ENCODE measurements around the gene SETBP1. TPM values are rescaled to one million over a fixed set of nuclear protein-coding genes. Genes with fewer than 3 reads are reported as not detected.

SETBP1 gene
- total RNA-seq, 2 experiments from 2014 or later, result 25.2 to 30.3 TPM

DNA sequence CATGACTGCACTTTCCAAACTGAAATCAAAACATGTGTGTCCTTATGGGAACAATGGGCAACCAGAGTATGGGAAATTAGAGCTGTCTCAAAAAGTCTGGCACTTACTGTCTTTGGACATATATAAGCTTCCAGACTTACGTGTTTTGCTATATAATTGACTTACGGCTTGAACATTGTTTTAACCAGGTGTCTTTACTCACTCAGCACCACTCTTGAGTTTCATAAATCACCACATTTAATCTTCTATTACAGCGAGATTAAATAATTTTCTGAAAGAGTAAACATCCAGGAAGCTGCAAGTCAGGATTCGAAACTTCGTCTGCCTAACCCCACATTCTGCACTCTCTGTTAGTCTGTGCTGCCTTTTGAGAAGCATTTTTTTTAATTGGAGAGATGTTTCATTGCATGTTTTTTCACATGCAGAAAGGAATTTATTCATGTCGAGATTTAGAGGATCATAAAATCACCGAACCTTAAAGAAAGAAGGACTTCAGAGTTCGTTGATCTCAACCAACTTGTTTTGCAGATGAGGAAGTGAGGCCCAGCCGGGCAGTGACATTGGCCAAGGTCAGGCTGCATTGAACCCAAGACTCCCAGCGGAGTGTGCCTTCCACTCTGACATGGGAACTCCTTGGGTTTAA, 137.3 kb downstream of the SETBP1 start:
- H3K4me3 Mint-ChIP-seq, result no peak overlapping the region
- DNase-seq (no peak), ATAC-seq (no peak)
- peaks cover 18% of the 10 kb centered on the region for H3K4me1 Mint-ChIP-seq
- no peaks in the 10 kb centered on the region for H3K9me3 Mint-ChIP-seq (ENCODE audit: low read depth)
- CTCF ChIA-PET, result no interaction called here
- no peak overlapping the region for H3K27ac Mint-ChIP-seq
- no peaks in the 10 kb centered on the region for H3K27me3 Mint-ChIP-seq
- H3K36me3 Mint-ChIP-seq, result peaks cover 6% of the 10 kb centered on the region

DNA sequence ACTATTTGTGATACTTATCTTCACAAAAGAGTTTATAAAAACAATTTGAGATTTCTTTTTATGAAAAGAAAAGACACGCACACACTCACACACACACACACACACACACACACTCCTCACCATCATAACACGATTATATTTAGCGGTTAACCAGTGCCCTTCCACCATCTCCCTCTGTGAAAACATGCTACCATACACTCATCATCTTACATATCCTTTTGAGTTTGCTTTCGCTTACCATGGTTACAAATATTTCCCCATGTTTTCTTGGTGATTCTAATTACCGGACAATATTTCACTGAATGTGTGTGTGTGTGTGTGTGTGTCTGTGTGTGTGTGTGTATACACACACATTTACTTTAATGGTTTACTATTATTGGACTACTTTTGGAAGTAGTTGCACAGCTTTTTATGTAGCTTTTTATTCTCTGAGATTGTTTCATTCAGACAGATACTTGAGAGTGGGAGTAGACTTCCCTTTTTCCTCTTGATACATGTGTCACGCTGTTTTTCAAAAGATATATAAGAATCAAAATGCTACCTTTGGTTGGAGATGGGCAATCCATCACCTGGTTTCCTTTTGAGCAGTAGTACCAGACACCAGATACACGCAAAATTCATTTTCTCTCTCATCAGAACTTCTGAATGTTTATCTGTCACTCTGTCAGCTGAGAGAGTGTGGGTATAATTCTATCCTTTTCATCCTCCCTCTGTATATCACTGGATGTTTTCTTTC, 138.1 kb downstream of the SETBP1 start:
- no peak overlapping the region for H3K4me3 Mint-ChIP-seq
- H3K27ac Mint-ChIP-seq, result no peak overlapping the region
- H3K4me1 Mint-ChIP-seq, result peaks cover 24% of the 10 kb centered on the region
- peaks cover 6% of the 10 kb centered on the region for H3K36me3 Mint-ChIP-seq
- CTCF ChIA-PET, result no interaction called here
- ATAC-seq, result no peak
- no peaks in the 10 kb centered on the region for H3K9me3 Mint-ChIP-seq (ENCODE audit: low read depth)
- H3K27me3 Mint-ChIP-seq, result no peaks in the 10 kb centered on the region
- DNase-seq, result no peak

DNA sequence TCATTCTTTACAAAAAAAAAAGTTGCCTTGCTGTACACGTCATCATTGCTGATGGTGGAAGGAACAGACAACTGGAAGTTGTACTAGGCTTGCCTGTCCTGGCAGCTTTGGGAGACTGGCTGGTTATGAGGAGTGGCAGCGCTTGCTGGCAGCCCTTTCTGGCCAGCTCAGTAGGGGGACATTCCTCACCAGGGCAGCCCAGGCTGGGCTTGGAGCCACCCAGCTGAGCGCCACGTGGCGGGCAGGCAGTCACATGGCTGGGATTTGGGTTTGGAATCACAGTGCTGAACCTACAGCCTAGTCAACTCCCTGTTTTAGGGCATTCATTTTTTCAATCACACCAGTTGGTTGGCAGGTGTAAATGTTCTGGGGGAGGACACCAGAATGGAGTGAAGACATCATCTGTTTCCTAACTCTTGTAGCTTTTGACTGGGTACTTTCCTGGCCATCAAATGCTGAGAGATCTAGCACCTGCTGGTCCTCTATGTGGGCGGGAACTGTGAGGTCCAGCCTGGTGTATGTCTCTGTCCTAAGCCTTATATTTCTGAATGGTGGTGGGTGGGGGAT, 139.3 kb downstream of the SETBP1 start:
- Mint-ChIP-seq H3K9me3 (ENCODE audit: low read depth) (no peaks in the 10 kb centered on the region), H3K4me1 (peaks cover 28% of the 10 kb centered on the region), H3K27me3 (no peaks in the 10 kb centered on the region), H3K27ac (no peak overlapping the region), H3K4me3 (no peak overlapping the region), H3K36me3 (peaks cover 6% of the 10 kb centered on the region)
- CTCF ChIA-PET, result interaction anchor here (0.6 kb wide), 1 partner anchor 1280 kb away, joined by 4 read pairs; no protein-coding TSS in a partner anchor
- DNase-seq, result no peak
- no peak for ATAC-seq

DNA sequence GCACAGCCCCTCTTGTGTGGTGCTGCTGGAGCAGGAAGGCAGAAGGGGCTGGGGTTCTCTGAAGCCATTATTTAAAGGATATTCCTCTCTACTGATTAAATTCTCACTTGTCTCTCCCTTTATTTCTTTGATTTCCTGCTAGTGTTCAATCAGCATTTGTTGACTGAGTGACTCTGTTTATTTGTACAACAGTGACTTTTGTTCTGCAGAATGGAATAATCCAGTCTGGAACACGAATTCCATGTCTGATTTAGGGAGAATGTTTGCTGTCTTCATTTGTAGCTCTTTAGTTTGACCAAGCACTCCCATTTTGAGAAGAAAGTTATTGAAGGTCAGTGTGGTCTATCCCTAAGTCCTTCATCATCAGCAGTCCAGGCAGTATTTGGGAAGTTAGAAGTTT, 141.2 kb downstream of the SETBP1 start:
- DNase-seq, result no peak
- no peaks in the 10 kb centered on the region for H3K27me3 Mint-ChIP-seq
- H3K27ac Mint-ChIP-seq, result no peak overlapping the region
- H3K4me1 Mint-ChIP-seq, result peaks cover 28% of the 10 kb centered on the region
- no peaks in the 10 kb centered on the region for H3K9me3 Mint-ChIP-seq (ENCODE audit: low read depth)
- CTCF ChIA-PET, result interaction anchor here (1.3 kb wide), 1 partner anchor 8 kb away, joined by 3 read pairs; no protein-coding TSS in a partner anchor
- ATAC-seq, result no peak
- H3K4me3 Mint-ChIP-seq, result no peak overlapping the region
- H3K36me3 Mint-ChIP-seq, result peaks cover 8% of the 10 kb centered on the region

DNA sequence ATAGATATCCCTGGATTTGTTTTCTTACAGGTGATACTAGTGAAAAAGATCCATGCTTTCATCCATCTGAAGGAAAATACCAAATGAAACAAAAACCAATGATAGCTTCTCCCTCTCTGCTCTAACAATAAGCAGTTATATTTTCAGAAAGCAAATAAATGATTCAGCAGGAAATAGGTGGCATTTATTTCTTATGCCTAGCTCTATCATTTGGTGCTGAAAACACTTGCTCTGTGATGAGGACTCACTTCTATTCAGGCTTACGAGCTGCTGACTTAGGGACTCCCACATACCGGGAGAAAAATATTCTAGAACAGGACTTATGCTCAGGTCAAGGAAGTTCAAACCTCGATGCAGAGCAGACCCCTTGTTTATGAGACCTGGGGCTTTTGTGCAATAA, 142.6 kb downstream of the SETBP1 start:
- H3K27me3 Mint-ChIP-seq, result no peaks in the 10 kb centered on the region
- CTCF ChIA-PET, result interaction anchor here (1.1 kb wide), 1 partner anchor 17 kb away, joined by 4 read pairs; no protein-coding TSS in a partner anchor
- H3K4me1 Mint-ChIP-seq, result peaks cover 25% of the 10 kb centered on the region
- no peak overlapping the region for H3K4me3 Mint-ChIP-seq
- ATAC-seq, result no peak
- no peaks in the 10 kb centered on the region for H3K9me3 Mint-ChIP-seq (ENCODE audit: low read depth)
- DNase-seq, result no peak
- H3K27ac Mint-ChIP-seq, result no peak overlapping the region
- H3K36me3 Mint-ChIP-seq, result peaks cover 10% of the 10 kb centered on the region

DNA sequence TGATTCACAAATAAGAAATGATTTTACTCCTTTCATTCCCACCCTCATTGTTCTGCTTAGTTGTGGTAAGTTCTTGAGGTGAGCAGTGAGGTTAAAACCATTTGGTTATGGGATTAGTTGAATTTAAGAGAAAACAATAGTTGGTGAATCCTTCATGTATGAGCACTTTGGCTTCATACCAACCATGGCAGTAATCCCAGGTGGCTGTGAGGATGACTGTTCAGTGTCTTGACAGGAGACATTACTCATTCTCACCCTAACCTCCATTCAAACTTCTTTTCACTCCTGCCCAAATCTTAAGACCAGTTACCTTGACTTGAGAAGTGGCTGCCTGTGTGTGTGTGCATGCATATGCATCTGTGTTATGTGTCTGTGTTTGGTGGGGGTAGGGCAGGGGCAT, 143.1 kb downstream of the SETBP1 start:
- CTCF ChIA-PET, result interaction anchor here (1.1 kb wide), 1 partner anchor 18 kb away, joined by 4 read pairs; no protein-coding TSS in a partner anchor
- peaks cover 20% of the 10 kb centered on the region for H3K4me1 Mint-ChIP-seq
- ATAC-seq (peak; percentile 58), DNase-seq (no peak)
- H3K27me3 Mint-ChIP-seq, result no peaks in the 10 kb centered on the region
- no peaks in the 10 kb centered on the region for H3K9me3 Mint-ChIP-seq (ENCODE audit: low read depth)
- H3K36me3 Mint-ChIP-seq, result peaks cover 7% of the 10 kb centered on the region
- no peak overlapping the region for H3K4me3 Mint-ChIP-seq
- no peak overlapping the region for H3K27ac Mint-ChIP-seq

DNA sequence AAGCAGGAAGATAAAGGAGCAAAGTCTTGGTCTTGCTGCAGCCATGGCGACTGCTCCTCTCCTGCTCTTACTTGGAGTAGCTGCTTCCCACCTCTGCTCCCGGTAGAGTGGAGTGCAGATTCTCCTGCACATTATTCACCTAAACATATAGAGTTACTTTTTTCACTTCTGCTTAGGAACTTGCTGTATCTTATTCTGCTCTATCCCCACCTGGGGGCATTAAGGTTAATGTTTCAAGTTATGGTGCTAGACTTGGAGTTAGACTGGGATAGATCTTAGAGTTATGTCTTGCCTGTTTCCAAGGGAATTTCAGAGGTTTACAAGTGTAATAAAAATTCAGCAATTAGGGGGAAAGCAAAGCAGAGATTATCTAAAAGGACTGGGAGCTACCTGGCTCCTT, 144.2 kb downstream of the SETBP1 start:
- H3K4me3 Mint-ChIP-seq, result no peak overlapping the region
- no peaks in the 10 kb centered on the region for H3K9me3 Mint-ChIP-seq (ENCODE audit: low read depth)
- H3K36me3 Mint-ChIP-seq, result peaks cover 5% of the 10 kb centered on the region
- no peak overlapping the region for H3K27ac Mint-ChIP-seq
- CTCF ChIA-PET, result no interaction called here
- no peak for ATAC-seq
- DNase-seq, result no peak
- peaks cover 15% of the 10 kb centered on the region for H3K4me1 Mint-ChIP-seq
- H3K27me3 Mint-ChIP-seq, result no peaks in the 10 kb centered on the region

DNA sequence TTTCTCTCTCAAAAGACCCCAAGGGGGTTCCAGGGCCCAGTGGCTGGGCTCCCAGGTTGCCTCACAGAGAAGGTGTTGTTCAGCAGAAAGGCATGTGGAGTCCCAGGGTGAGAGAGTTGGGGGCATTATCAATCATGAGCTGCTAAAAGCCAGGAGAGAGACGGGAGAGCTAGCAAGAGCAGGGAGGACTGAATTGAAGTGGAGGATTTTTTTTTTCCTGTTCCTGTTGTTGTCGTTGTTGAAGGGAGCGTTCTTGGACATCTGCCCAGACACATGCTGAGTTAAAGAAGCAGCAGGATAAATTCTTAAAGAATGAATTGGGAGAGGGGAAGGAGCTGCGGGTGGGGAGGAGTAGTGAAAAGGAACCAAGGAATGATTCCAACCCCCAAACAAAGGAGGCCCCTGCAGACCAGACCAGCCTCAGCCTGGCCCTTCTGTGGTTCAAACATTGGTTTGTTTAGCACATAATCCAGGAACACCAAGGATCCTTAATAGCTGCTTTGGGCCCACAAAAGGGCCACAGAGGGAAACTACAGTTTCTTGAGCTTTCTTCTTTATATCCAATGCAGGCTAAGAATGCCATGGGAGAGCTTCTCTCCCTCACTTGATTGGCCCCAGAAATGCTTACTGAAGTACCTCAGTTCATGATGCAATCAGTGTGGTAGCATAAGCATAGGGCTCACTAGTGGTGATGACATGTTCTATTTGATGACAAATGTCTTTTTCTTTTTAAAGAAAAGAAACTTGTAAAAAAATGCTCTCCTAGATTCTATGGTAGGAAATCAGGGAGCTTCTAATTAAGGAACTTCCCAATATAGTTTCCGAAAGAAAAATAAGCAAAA, 146.0 kb downstream of the SETBP1 start:
- Mint-ChIP-seq H3K4me1 (peaks cover 25% of the 10 kb centered on the region), H3K27me3 (no peaks in the 10 kb centered on the region), H3K36me3 (peaks cover 4% of the 10 kb centered on the region), H3K9me3 (ENCODE audit: low read depth) (no peaks in the 10 kb centered on the region), H3K27ac (no peak overlapping the region), H3K4me3 (no peak overlapping the region)
- ATAC-seq, result no peak
- CTCF ChIA-PET, result interaction anchor here (1.1 to 1.5 kb wide), 2 partner anchors 10 to 27 kb away, joined by 4 read pairs; no protein-coding TSS in a partner anchor
- no peak for DNase-seq

DNA sequence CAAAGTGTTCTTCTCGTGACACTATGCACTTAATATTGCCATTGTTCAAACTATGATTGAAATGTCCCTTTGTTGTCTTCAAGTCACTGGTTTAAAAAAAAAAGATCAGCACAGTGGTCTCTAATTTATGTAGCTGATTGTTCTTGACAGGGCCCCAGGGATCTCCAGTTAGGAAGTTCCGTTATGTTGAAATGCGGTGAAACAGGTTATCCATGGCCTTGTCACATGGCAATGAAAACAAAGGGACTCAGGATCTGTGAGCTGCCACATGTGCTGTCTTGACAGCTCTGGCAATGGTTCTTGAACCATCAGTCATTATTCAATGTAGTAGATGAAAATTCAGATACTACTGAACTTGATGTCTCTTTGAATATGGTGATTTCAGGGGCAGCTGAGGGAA, 147.4 kb downstream of the SETBP1 start:
- CTCF ChIA-PET, result no interaction called here
- ATAC-seq (no peak), DNase-seq (no peak)
- no peak overlapping the region for H3K27ac Mint-ChIP-seq
- no peak overlapping the region for H3K4me3 Mint-ChIP-seq
- H3K27me3 Mint-ChIP-seq, result no peaks in the 10 kb centered on the region
- peaks cover 25% of the 10 kb centered on the region for H3K4me1 Mint-ChIP-seq
- H3K36me3 Mint-ChIP-seq, result peaks cover 4% of the 10 kb centered on the region
- no peaks in the 10 kb centered on the region for H3K9me3 Mint-ChIP-seq (ENCODE audit: low read depth)

DNA sequence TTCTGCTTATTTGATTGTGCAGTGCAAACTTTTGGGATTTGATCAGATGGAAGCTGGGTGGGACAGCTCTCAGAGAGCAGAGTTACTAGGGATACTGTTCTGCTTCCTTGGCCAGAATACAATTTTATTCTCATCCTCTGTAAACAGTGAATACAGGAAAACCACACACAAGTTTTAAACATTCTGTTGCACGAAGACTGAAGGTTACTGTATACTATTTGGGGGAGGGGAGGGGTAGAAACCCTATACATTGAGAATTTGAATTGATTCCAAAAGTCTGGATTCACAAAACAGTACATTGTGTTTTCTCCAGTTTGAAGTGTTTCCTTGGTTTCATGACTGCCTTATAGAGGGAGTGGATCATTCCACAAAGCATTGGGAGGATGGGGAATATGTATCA, 149.9 kb downstream of the SETBP1 start:
- peaks cover 20% of the 10 kb centered on the region for H3K4me1 Mint-ChIP-seq
- ATAC-seq (no peak), DNase-seq (no peak)
- no peaks in the 10 kb centered on the region for H3K27me3 Mint-ChIP-seq
- H3K36me3 Mint-ChIP-seq, result peaks cover 4% of the 10 kb centered on the region
- no peak overlapping the region for H3K4me3 Mint-ChIP-seq
- H3K27ac Mint-ChIP-seq, result no peak overlapping the region
- H3K9me3 Mint-ChIP-seq (ENCODE audit: low read depth), result no peaks in the 10 kb centered on the region
- CTCF ChIA-PET, result no interaction called here

DNA sequence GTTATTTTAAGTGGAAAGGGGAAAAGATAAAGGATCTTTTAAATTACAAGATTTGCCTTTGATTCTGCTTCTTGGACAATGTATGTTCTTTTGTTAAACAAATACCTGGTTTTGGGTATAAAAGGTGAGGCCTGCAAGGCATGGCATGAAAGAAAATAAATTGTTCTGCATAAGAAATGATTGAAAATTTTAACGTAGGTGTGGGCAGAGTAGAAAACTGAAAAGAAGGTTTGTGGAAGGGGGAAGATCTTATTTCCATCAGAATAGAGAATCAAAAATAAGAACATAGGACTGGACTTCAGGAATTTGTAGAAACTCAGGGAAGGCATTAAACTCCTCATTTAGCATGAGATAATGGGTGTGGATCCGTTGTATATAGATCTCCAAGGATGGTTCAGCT, 153.1 kb downstream of the SETBP1 start:
- ATAC-seq (no peak), DNase-seq (no peak)
- H3K4me1 Mint-ChIP-seq, result peaks cover 31% of the 10 kb centered on the region
- no peaks in the 10 kb centered on the region for H3K9me3 Mint-ChIP-seq (ENCODE audit: low read depth)
- H3K27ac Mint-ChIP-seq, result no peak overlapping the region
- CTCF ChIA-PET, result no interaction called here
- H3K4me3 Mint-ChIP-seq, result no peak overlapping the region
- no peaks in the 10 kb centered on the region for H3K27me3 Mint-ChIP-seq
- no peaks in the 10 kb centered on the region for H3K36me3 Mint-ChIP-seq

DNA sequence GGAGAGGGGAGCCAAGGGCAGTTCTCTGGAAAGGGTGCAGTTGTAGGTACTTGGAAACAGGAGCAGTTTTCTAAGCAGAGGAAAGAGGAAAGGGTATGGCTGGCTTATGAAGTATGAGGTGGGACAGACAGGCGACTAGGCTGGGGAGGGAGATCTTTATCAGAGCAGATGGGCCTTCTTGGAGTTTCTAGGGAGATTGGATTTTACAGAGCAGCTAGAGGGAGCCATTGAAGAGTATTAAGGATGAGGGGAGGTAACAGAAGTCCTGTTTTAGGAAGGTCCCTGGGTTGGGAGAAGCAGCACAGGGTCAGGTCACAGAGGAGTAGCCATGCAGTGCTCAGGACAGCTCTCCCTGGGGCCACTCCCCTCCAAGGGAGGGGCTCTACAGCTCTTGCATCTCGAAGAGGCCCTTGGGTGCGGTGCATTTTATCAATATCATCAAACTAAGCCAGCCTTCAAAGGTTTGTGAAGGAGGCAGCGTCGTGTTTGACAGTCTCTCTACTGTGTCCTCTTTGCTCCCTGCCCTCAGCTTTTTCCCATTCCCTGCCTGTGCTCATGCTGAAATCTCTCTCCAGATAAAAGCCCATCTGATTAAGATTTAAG, 154.3 kb downstream of the SETBP1 start:
- DNase-seq, result no peak
- Mint-ChIP-seq H3K27me3 (no peaks in the 10 kb centered on the region), H3K9me3 (ENCODE audit: low read depth) (no peaks in the 10 kb centered on the region), H3K36me3 (peaks cover 3% of the 10 kb centered on the region), H3K4me1 (peaks cover 39% of the 10 kb centered on the region), H3K27ac (peak overlapping the region; percentile 31), H3K4me3 (no peak overlapping the region)
- CTCF ChIA-PET, result no interaction called here
- ATAC-seq, result no peak

DNA sequence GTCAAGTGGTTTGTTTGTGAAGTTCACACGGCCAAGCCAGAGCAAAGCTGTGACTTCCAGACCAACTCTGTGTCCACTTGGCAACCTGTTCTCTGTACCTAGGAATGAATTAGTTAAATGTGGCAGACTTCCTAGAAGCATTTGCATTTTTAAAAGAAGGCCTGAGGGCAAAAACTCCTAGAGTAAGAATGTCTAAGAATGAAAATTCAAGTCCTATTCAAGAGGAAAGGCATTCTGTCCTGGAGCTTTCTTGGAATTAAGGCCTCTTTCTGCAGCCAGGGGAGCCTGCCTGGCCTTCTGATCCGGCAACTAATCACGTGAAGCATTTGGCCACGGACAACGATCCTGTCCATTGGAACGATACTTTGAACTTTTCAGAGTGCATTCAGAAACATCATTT, 155.0 kb downstream of the SETBP1 start:
- Mint-ChIP-seq H3K27ac (no peak overlapping the region), H3K4me1 (peaks cover 38% of the 10 kb centered on the region), H3K36me3 (peaks cover 7% of the 10 kb centered on the region), H3K27me3 (no peaks in the 10 kb centered on the region), H3K4me3 (no peak overlapping the region), H3K9me3 (ENCODE audit: low read depth) (no peaks in the 10 kb centered on the region)
- CTCF ChIA-PET, result interaction anchor here (1.6 kb wide), 1 partner anchor 9 kb away, joined by 4 read pairs; no protein-coding TSS in a partner anchor
- ATAC-seq (no peak), DNase-seq (no peak)

Data from activated CD8-positive, alpha-beta memory T cell treated with anti-CD3 and anti-CD28 coated beads, Interleukin-2, amount 10 ng/mL, durations not matched to agents 7 days and 5 days (primary cell).